ENCODE data around the gene PPP6R2. TPM values are rescaled to one million over a fixed set of nuclear protein-coding genes. Genes with fewer than 3 reads are reported as not detected.

PPP6R2 gene
- total RNA-seq, 1 experiment from 2014 or later = 42.6 TPM

DNA sequence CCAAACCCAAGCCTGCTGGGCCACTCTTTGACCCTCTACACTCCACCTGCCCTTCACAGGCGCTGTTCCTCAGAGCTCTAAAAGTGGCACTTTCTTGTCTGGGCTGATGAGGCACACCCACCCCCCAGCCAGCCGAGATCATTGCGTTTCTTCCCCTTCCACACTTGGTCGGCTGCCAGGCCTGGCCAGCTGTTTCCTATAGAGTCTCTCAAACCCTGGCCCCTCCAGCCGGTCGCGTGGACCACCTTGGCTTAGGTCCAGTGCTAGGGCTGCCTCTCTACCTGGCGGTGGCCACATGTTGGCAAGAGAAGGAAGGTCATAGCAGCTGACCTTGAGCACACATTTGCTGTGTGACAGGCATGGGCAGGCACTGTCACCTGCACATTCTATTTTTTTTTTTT is 60.6 kb downstream of the PPP6R2 start:
- peaks cover 2% of the 10 kb centered on the region for H3K79me1 ChIP-seq (ENCODE audit: insufficient read depth, low read depth, low read length, poor library complexity, severe bottlenecking)

More for the DNA sequence above, 60.6 kb downstream of the PPP6R2 start:
- H4K8ac ChIP-seq (replicated peaks; ENCODE audit: insufficient read length, low read depth, low read length) = no peak overlapping the region
- no peaks in the 10 kb centered on the region for H3K9me3 ChIP-seq (ENCODE audit: control insufficient read depth, low read depth, low read length)
- no peaks in the 10 kb centered on the region for H3K27me3 ChIP-seq (ENCODE audit: insufficient read depth, low read length)
- no peak overlapping the region for H3K9ac ChIP-seq (ENCODE audit: extremely low read depth, insufficient read length, low read length)
- H3K23me2 ChIP-seq (ENCODE audit: insufficient read length, low read depth, low read length, poor library complexity, severe bottlenecking) = peaks cover 3% of the 10 kb centered on the region
- H4K91ac ChIP-seq (ENCODE audit: insufficient read length, low read depth, low read length) = no peak overlapping the region
- no peak overlapping the region for H2BK12ac ChIP-seq (ENCODE audit: insufficient read length, low read depth, low read length)
- H3K14ac ChIP-seq (ENCODE audit: insufficient read depth, low read length) = no peak overlapping the region
- no peak overlapping the region for H2BK5ac ChIP-seq (ENCODE audit: insufficient read length, low read length)
- H3K4me2 ChIP-seq (ENCODE audit: insufficient read depth, insufficient read length, low read length) = no peak overlapping the region
- DNase-seq = no peak
- no peak overlapping the region for H4K5ac ChIP-seq (ENCODE audit: insufficient read length, low read depth, low read length)
- Mint-ChIP-seq H3K27me3 (ENCODE audit: low read depth) (no peaks in the 10 kb centered on the region), H3K9me3 (no peaks in the 10 kb centered on the region; a peak in 1 of 5 replicates), H3K36me3 (ENCODE audit: insufficient read depth in 1 of 3, low read depth in 3 of 3) (peaks cover 16 to 62% (median 39%) of the 10 kb centered on the region in 3 experiments; a peak in 6 of 7 replicates), H3K27ac (peak overlapping the region in 2 of 3 experiments; percentile 64 to 80; a peak in 2 of 7 replicates), H3K4me1 (peaks cover 4 to 6% of the 10 kb centered on the region in 2 experiments), H3K4me3 (no peak overlapping the region)
- no peak overlapping the region for H2BK120ac ChIP-seq (ENCODE audit: low read depth, low read length, poor library complexity, severe bottlenecking)
- WGBS (ENCODE audit: extremely low coverage, insufficient read length, low lambda C conversion rate) = no CpG with 5 or more reads among the region's 8 CpGs
- no peaks in the 10 kb centered on the region for H4K20me1 ChIP-seq (ENCODE audit: control insufficient read depth, insufficient read depth, insufficient read length)
- no peak overlapping the region for H2AFZ ChIP-seq (ENCODE audit: low read length)
- no peak overlapping the region for H2AK5ac ChIP-seq (ENCODE audit: insufficient read length, low read length)
- H3K79me2 ChIP-seq (ENCODE audit: insufficient read depth, low read length) = no peaks in the 10 kb centered on the region; the same call in 1 of the 2 replicates
- H3K27ac ChIP-seq (ENCODE audit: insufficient read length, low read depth, low read length) = no peak overlapping the region
- no peaks in the 10 kb centered on the region for H3K4me1 ChIP-seq (ENCODE audit: insufficient read depth, low read length)
- no peak overlapping the region for H2BK15ac ChIP-seq (ENCODE audit: low read depth, low read length)
- no peak overlapping the region for H2BK20ac ChIP-seq (ENCODE audit: low read depth, low read length, poor library complexity, severe bottlenecking)
- no peak overlapping the region for H3K4ac ChIP-seq (ENCODE audit: low read depth, low read length)
- H3K56ac ChIP-seq (ENCODE audit: insufficient read length, low read depth, low read length) = no peak overlapping the region
- H3K23ac ChIP-seq (ENCODE audit: insufficient read length, low read depth, low read length) = no peak overlapping the region
- no peak for TF ChIP-seq CTCF (conservative IDR thresholded peaks at IDR 0.05)
- no peak overlapping the region for H3K18ac ChIP-seq (ENCODE audit: insufficient read length, low read depth, low read length)
- H3T11ph ChIP-seq (ENCODE audit: low read length) = no peak overlapping the region

All from H9 (cell line).